AG04450 (cell line): ENCODE data around the gene LZTS3. TPM values are rescaled to one million over a fixed set of nuclear protein-coding genes. Genes with fewer than 3 reads are reported as not detected.
"Not testable (repeated sequence)": the region's sequence is repeated elsewhere in the genome, so short reads cannot be mapped to it uniquely, and the experiment has no call there.

ENCODE experiments used
- CTCF ChIA-PET: fragments of 300-600, 350-600 bp; formaldehyde crosslinking; extraction: SDS; loops from one replicate; lab custom pipeline; 2022; ENCODE audit warnings: antibody characterized with exemption, inconsistent platforms; lab: Charles Lee
- POLR2A ChIA-PET: fragments of 350-600 bp; formaldehyde crosslinking; extraction: SDS; loops from one replicate; lab custom pipeline; 2021; ENCODE audit warnings: antibody characterized with exemption, inconsistent platforms; lab: Yijun Ruan, JAX
- DNase-seq: peaks from one replicate; pipeline ENCODE4 v3.0.0-alpha.2; 2011; ENCODE audit warnings: low read depth, low spot score
- H3K27ac ChIP-seq: one replicate; pipeline ENCODE4 v1.5.1; 2012; ENCODE audit warnings: low read depth, low read length, control low read depth
- H3K27me3 ChIP-seq: one replicate; pipeline ENCODE4 v1.6.0; 2012; ENCODE audit warnings: low read length; ENCODE audit not compliant: control insufficient read depth, insufficient read depth
- H3K4me3 ChIP-seq: 2 replicates; pipeline ENCODE4 v1.5.1; 2011; ENCODE audit warnings: mild to moderate bottlenecking, low read depth, low read length, control low read depth
- H3K9me3 ChIP-seq: 2 replicates; pipeline ENCODE4 v1.5.1; 2012; ENCODE audit warnings: low read length; ENCODE audit not compliant: control insufficient read depth, insufficient read depth
- polyA plus RNA-seq: library from polyadenylated mRNA; depleted of rRNA; stranded (reverse); fragments of >200 nt; gene quantifications from 2 replicates; pipeline ENCODE4 v1.2.3, GENCODE V29; 2011
- TF ChIP-seq, protein P1 (sequence below): IDR thresholded peaks from 2 replicates; pipeline ENCODE4 v1.5.1; 2011; ENCODE audit warnings: low read depth, low read length, control low read depth, inconsistent platforms

LZTS3 gene
- polyA plus RNA-seq, 1 experiment = 2.0 TPM

DNA sequence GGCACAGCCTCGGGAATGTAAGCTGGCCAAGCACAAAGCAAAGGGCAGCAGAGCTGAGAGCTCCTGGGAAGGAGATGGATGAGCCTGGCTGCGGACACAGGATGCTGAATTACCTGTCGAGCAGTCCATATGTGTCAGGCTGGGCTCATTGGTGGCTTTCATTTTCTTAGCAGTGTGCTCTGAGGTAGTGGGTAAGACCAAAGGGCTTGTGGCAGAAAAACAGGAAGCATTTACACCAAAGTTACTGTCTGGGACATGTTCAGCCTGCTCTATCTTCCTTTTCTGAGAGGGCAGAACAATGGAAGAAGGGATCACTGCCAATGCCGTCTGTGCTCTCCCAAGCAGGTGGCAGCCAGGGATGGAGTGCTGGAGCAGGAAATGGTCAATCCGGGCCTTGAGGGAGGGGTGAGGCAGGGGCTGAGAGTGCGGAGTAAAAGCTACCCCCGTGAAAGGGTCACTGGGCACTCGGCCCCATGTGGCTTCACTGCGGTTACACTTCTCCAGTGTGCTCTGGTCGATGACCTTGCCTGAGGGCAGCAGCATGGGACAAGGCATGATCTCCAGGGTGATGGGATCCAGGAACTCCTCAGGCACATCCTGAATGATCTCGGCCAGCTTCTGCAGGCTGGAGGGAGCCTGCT, 52.0 kb downstream of the LZTS3 start:
- peaks cover 19% of the 10 kb centered on the region for H3K9me3 ChIP-seq
- ChIA-PET POLR2A (no interaction called here), CTCF (interaction anchor here (1.0 kb wide), 1 partner anchor 68 kb away, joined by 3 read pairs; no protein-coding TSS in a partner anchor)
- DNase-seq = no peak
- no peak overlapping the region for H3K27ac ChIP-seq
- no peaks in the 10 kb centered on the region for H3K27me3 ChIP-seq
- no peak overlapping the region for H3K4me3 ChIP-seq
- TF ChIP-seq, protein P1, sequence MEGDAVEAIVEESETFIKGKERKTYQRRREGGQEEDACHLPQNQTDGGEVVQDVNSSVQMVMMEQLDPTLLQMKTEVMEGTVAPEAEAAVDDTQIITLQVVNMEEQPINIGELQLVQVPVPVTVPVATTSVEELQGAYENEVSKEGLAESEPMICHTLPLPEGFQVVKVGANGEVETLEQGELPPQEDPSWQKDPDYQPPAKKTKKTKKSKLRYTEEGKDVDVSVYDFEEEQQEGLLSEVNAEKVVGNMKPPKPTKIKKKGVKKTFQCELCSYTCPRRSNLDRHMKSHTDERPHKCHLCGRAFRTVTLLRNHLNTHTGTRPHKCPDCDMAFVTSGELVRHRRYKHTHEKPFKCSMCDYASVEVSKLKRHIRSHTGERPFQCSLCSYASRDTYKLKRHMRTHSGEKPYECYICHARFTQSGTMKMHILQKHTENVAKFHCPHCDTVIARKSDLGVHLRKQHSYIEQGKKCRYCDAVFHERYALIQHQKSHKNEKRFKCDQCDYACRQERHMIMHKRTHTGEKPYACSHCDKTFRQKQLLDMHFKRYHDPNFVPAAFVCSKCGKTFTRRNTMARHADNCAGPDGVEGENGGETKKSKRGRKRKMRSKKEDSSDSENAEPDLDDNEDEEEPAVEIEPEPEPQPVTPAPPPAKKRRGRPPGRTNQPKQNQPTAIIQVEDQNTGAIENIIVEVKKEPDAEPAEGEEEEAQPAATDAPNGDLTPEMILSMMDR = no peak

DNA sequence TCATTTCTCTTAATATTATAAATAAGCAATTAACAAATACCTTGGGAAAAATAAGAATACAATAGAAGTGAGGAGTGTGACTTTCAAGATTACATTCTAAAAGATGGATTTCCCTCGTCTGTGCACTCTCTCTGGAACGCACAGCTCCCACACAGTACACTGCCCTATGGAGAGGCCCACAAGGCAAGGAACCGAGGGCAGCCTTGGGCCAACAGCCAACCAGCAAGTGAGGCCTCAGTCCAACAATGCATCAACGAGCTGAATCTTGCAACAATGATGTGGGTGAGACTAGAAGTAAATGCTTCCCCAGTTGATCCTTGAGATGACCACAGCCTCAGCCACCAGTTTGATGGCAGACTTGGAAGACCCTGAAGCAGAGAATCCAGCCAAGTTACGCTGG, 54.3 kb downstream of the LZTS3 start:
- Histone ChIP-seq H3K27ac (no peak overlapping the region), H3K27me3 (no peaks in the 10 kb centered on the region), H3K4me3 (no peak overlapping the region), H3K9me3 (peaks cover under 1% of the 10 kb centered on the region; the same call in 1 of the 2 replicates)
- ChIA-PET CTCF (no interaction called here), POLR2A (no interaction called here)
- TF ChIP-seq, protein P1 = no peak
- DNase-seq = no peak

DNA sequence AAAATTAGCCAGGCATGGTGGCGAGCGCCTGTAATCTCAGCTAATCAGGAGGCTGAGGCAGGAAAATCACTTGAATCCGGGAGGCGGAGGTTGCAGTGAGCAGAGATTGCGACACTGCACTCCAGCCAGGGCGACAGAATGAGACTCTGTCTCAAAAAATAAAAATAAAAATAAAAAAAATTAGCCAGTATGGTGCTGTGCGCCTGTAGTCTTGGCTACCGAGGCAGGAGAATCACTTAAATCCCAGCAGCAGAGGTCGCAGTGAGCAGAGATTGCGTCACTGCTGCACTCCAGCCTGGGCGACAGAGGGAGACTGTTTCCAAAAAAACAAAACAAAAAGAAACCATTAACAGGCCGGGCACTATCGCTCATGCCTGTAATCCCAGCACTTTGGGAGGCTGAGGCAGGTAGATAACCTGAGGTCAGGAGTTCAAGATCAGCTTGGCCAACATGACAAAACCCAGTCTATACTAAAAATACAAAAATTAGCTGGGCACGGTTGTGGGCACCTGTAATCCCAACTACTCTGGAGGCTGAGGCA, 55.4 kb downstream of the LZTS3 start:
- H3K27ac ChIP-seq, H3K4me3 ChIP-seq, H3K27me3 ChIP-seq, H3K9me3 ChIP-seq: not testable (repeated sequence)
- ChIA-PET CTCF (interaction anchor here (1.6 kb wide), 1 partner anchor 12 kb away, joined by 4 read pairs; no protein-coding TSS in a partner anchor), POLR2A (interaction anchor here (0.7 kb wide), 1 partner anchor 47 kb away, joined by 3 read pairs; no protein-coding TSS in a partner anchor)
- peak; percentile 20 for DNase-seq
- TF ChIP-seq, protein P1 = peak; percentile 59

DNA sequence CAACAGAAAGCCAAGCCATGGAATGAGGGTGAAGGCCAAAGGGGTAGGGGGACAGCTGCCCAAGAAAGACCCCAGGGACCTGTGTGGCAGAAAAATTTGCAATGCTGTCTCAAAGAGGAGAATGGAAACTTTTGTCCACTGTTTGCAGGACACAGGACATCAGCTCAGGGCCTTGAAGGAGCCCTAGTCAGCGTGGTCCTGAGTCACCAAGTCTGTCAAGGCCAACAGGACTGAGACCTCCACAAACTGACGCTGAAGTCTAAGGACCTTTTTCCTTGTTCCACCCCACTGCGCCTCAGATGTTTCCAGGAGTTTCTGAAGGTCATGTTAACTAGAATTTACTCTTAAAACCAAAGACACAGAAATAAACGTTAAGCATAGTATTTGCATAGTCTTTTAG, 57.0 kb downstream of the LZTS3 start:
- TF ChIP-seq, protein P1 = no peak
- no peaks in the 10 kb centered on the region for H3K9me3 ChIP-seq
- H3K27me3 ChIP-seq = no peaks in the 10 kb centered on the region
- ChIA-PET POLR2A (interaction anchor here (0.7 kb wide), 1 partner anchor 63 kb away, joined by 3 read pairs; no protein-coding TSS in a partner anchor), CTCF (interaction anchor here (0.7 to 4.0 kb wide), 5 partner anchors 13 to 63 kb away, joined by 3 to 61 read pairs (median 8); no protein-coding TSS in a partner anchor)
- DNase-seq = no peak
- H3K27ac ChIP-seq = no peak overlapping the region
- H3K4me3 ChIP-seq = no peak overlapping the region
